Measurements from ENCODE around the gene GPR68.

The GPR68 gene, protein sequence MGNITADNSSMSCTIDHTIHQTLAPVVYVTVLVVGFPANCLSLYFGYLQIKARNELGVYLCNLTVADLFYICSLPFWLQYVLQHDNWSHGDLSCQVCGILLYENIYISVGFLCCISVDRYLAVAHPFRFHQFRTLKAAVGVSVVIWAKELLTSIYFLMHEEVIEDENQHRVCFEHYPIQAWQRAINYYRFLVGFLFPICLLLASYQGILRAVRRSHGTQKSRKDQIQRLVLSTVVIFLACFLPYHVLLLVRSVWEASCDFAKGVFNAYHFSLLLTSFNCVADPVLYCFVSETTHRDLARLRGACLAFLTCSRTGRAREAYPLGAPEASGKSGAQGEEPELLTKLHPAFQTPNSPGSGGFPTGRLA

GRCh38 chr14:91244501-91244901 lies at the start of gene GPR68:
GPR68 (minus strand) TSS chr14:91244704; CDS start chr14:91235050, 9,654 bp downstream.
- no peak within 1 kb of the TSS for H3K4me3 ChIP-seq (ENCODE audit: low read length)
- DNase-seq (ENCODE audit: low read depth), result peak; percentile 35
- TF ChIP-seq, protein P1, sequence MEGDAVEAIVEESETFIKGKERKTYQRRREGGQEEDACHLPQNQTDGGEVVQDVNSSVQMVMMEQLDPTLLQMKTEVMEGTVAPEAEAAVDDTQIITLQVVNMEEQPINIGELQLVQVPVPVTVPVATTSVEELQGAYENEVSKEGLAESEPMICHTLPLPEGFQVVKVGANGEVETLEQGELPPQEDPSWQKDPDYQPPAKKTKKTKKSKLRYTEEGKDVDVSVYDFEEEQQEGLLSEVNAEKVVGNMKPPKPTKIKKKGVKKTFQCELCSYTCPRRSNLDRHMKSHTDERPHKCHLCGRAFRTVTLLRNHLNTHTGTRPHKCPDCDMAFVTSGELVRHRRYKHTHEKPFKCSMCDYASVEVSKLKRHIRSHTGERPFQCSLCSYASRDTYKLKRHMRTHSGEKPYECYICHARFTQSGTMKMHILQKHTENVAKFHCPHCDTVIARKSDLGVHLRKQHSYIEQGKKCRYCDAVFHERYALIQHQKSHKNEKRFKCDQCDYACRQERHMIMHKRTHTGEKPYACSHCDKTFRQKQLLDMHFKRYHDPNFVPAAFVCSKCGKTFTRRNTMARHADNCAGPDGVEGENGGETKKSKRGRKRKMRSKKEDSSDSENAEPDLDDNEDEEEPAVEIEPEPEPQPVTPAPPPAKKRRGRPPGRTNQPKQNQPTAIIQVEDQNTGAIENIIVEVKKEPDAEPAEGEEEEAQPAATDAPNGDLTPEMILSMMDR (IDR thresholded peaks at IDR 0.05; ENCODE audit: insufficient read depth, low read depth, low read length, missing control alignments), result no peak

DNA sequence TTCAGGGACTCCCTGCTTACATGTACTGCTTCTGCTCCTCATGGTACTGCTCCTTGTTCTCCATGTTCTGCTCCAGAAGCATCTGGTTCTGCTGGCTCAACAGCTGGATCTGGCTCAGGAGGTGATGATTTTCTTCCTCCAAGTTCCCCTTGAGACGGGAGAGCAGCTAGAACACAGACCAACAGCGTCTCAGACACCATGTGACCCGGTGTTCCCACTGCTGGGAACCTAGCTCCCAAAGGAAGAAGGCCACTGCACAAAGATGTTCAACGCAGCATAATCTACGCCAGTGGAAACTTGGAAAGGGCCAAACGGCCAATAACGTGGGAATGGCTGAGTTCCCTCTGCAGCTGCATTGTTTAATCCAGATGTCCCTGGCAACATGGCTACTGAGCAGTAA lies 49.6 kb upstream of the GPR68 start:
- no peak overlapping the region for H3K4me3 ChIP-seq (ENCODE audit: low read length)
- TF ChIP-seq, protein P1 (IDR thresholded peaks at IDR 0.05; ENCODE audit: insufficient read depth, low read depth, low read length, missing control alignments), result no peak
- no peak for DNase-seq (ENCODE audit: low read depth)

GRCh38 chr14:91293281-91293680 lies 48.8 kb upstream of the GPR68 start:
- TF ChIP-seq, protein P1 (IDR thresholded peaks at IDR 0.05; ENCODE audit: insufficient read depth, low read depth, low read length, missing control alignments), result no peak
- no peak overlapping the region for H3K4me3 ChIP-seq (ENCODE audit: low read length)
- DNase-seq (ENCODE audit: low read depth), result no peak

DNA sequence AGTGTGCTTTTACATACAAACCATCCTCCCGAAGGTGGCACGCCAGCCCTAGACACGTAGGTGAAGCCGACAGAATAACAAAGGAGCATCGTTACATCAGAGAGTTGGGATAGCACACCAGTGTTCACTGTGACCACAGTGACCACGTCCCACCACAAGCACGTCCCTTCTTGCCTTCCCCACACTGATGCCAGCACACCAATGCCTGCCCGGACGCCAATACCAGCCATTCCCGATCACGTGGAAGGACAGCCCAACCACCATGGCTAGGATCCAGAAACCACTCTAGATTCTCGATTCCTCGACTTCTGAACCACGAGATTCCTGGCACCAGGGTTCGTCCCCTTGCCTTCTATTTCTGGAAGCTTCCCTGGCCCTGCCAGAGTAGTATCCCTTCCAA lies 48.0 kb upstream of the GPR68 start:
- TF ChIP-seq, protein P1 (IDR thresholded peaks at IDR 0.05; ENCODE audit: insufficient read depth, low read depth, low read length, missing control alignments), result no peak
- peak; percentile 32 for DNase-seq (ENCODE audit: low read depth)
- no peak overlapping the region for H3K4me3 ChIP-seq (ENCODE audit: low read length)

- no peak overlapping the region for H3K4me3 ChIP-seq (ENCODE audit: low read length)
- TF ChIP-seq, protein P1 (IDR thresholded peaks at IDR 0.05; ENCODE audit: insufficient read depth, low read depth, low read length, missing control alignments), result no peak
- no peak for DNase-seq (ENCODE audit: low read depth)
Measured at GRCh38 chr14:91291786-91292405, 47.4 kb upstream of the GPR68 start.

- no peak for DNase-seq (ENCODE audit: low read depth)
- TF ChIP-seq, protein P1 (IDR thresholded peaks at IDR 0.05; ENCODE audit: insufficient read depth, low read depth, low read length, missing control alignments), result no peak
- H3K4me3 ChIP-seq (ENCODE audit: low read length), result no peak overlapping the region
Measured at GRCh38 chr14:91290986-91291385, 46.5 kb upstream of the GPR68 start.

Data from epithelial cell of esophagus (primary cell).